Uterus (tissue), 4 donors: ENCODE data around the gene ZNF761. TPM values are rescaled to one million over a fixed set of nuclear protein-coding genes. Genes with fewer than 3 reads are reported as not detected.
"Not testable (repeated sequence)": the region's sequence is repeated elsewhere in the genome, so short reads cannot be mapped to it uniquely, and the experiment has no call there.

Experiments used
- DNase-seq, 2 donors: peaks; one replicate each; pipeline ENCODE4 v3.0.0-alpha.2; 2019 to 2020
- H3K27ac ChIP-seq, 2 donors: fragments of 200-600 bp; sonication (generic); 1 replicate in 1 of 2; 2 replicates in 1 of 2; pipeline ENCODE4 v1.5.1; 2016 to 2018
- H3K27me3 ChIP-seq, 2 donors: fragments of 200-600 bp; sonication (generic); one replicate each; pipeline ENCODE4 v1.5.1; 2018 to 2019; ENCODE audit warnings: control low read depth in 1 of 2
- H3K36me3 ChIP-seq, 2 donors: fragments of 200-600 bp; sonication (generic); one replicate each; pipeline ENCODE4 v1.5.1; 2019; ENCODE audit warnings: control low read depth in 1 of 2
- H3K4me1 ChIP-seq, 2 donors: fragments of 200-600 bp; sonication (generic); one replicate each; pipeline ENCODE4 v1.5.1; 2018 to 2019; ENCODE audit warnings: control low read depth in 1 of 2
- H3K4me3 ChIP-seq, 2 donors: fragments of 200-600 bp; sonication (generic); 1 replicate in 1 of 2; 2 replicates in 1 of 2; pipeline ENCODE4 v1.5.1; 2018 to 2019; ENCODE audit warnings: mild to moderate bottlenecking in 1 of 2
- H3K9me3 ChIP-seq, 2 donors: fragments of 200-600 bp; sonication (generic); one replicate each; pipeline ENCODE4 v1.5.1; 2019; ENCODE audit warnings: control low read depth in 1 of 2
- POLR2A ChIP-seq, 2 donors: fragments of 450-650 bp; IDR thresholded peaks; one replicate each; pipeline ENCODE4 v1.6.1; 2016; ENCODE audit warnings: antibody characterized with exemption in 2 of 2, mild to moderate bottlenecking in 1 of 2, moderate library complexity in 1 of 2
- intact Hi-C: fragments of 100-400 bp; cut with DNase I; formaldehyde crosslinking; loops from one replicate; pipeline ENCODE4 v1.15.1; 2023; ENCODE audit warnings: low total_unique reads
- total RNA-seq, 4 donors: library from RNA; depleted of rRNA in 3 of 4; stranded (reverse); fragments of >200 nt in 3 of 4; gene quantifications; one replicate each; pipeline versions ENCODE4 v1.1.0 to v1.2.4, GENCODE V29; 2014 to 2023
- TF ChIP-seq, protein P1 (sequence below), 4 experiments: fragments of 200-600 bp in 2 of 4; fragments of 450-650 bp in 2 of 4; sonication (generic) in 2 of 4; IDR thresholded peaks; one replicate each; pipeline ENCODE4 v1.5.1; 2016 to 2019; ENCODE audit warnings: antibody characterized with exemption in 4 of 4, mild to moderate bottlenecking in 2 of 4, moderate library complexity in 1 of 4
- donor health status: DM: yes; HTN: yes; CAD: no.

The ZNF761 gene
- total RNA-seq, 4 donors from 2014 or later = 4.6 to 16.3 (median 8.8) TPM

GRCh38 chr19:53394522-53394973 lies 37.2 kb upstream of the ZNF761 start:
- H3K36me3 ChIP-seq = no peaks in the 10 kb centered on the region
- no peak for TF ChIP-seq POLR2A (IDR thresholded peaks at IDR 0.05)
- intact Hi-C loops = no loop called here
- no peaks in the 10 kb centered on the region for H3K27me3 ChIP-seq
- DNase-seq = peak; percentile 49 to 58
- peaks cover 0 to 6% of the 10 kb centered on the region in 2 donors for H3K4me1 ChIP-seq
- no peaks in the 10 kb centered on the region for H3K9me3 ChIP-seq
- peak overlapping the region; percentile 49 to 57 for H3K4me3 ChIP-seq
- peak overlapping the region; percentile 78 to 86 for H3K27ac ChIP-seq

DNA sequence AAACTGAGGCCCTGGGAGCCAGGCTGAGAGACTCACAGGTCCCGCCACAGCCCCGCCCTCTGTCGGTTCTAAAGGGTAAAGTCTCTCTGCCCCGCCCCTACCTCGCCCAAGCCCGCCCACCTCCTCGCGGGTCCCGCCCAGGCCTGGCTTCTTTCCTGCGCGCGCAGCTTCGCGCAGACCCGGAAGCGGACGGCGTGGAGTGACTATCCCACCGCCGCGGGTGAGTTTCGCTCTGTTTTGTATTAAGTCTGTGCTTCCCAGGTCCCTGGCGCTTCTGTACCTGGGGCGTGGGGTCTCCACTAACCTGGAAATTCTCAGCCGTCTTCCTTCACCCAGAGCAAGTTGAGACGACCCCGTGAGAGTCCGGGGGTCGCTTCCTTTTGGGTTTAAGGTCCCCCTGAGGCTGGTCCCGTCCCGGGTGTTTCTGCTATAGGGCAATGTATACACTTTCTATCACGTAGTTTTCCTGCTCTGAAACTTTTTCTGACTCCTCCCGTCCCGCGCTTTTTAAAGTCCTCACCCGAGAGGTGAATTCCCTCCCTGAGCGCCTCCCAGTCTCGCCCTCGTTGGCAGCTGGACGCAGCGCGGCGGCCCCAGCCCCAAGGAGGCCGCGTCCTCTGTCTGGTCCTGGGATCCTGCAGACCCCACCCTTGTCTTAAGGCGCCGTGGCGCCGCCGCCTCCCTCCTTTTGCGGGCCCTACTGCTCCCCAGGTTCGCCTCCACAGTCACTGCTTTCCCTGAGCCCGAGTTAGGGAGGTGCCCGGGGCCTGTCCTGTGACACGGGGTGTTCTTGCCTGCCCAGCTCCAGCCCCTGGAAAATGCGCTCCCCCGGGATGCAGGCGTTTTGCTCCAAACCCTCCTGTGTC lies 36.6 kb upstream of the ZNF761 start, which contains the start of gene ZNF765:
TSS of gene ZNF765 (plus strand) at position 176 of the 866 bp plus-strand sequence. CDS start 2,867 bp downstream, outside the sequence.
- peaks cover 0 to 6% of the 10 kb centered on the region in 2 donors for H3K4me1 ChIP-seq
- DNase-seq = peak; percentile 96 to 97
- no peaks in the 10 kb centered on the region for H3K36me3 ChIP-seq
- no peaks in the 10 kb centered on the region for H3K27me3 ChIP-seq
- peak within 1 kb of the TSS; percentile 49 to 57 for H3K4me3 ChIP-seq
- intact Hi-C loops = no loop called here
- no peaks in the 10 kb centered on the region for H3K9me3 ChIP-seq
- peak within 1 kb of the TSS; percentile 78 to 86 for H3K27ac ChIP-seq
- TF ChIP-seq, protein P1, sequence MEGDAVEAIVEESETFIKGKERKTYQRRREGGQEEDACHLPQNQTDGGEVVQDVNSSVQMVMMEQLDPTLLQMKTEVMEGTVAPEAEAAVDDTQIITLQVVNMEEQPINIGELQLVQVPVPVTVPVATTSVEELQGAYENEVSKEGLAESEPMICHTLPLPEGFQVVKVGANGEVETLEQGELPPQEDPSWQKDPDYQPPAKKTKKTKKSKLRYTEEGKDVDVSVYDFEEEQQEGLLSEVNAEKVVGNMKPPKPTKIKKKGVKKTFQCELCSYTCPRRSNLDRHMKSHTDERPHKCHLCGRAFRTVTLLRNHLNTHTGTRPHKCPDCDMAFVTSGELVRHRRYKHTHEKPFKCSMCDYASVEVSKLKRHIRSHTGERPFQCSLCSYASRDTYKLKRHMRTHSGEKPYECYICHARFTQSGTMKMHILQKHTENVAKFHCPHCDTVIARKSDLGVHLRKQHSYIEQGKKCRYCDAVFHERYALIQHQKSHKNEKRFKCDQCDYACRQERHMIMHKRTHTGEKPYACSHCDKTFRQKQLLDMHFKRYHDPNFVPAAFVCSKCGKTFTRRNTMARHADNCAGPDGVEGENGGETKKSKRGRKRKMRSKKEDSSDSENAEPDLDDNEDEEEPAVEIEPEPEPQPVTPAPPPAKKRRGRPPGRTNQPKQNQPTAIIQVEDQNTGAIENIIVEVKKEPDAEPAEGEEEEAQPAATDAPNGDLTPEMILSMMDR (IDR thresholded peaks at IDR 0.05) = peak; percentile 50 to 68 (median 54)
- peak; percentile 46 to 67 for TF ChIP-seq POLR2A (IDR thresholded peaks at IDR 0.05)

DNA sequence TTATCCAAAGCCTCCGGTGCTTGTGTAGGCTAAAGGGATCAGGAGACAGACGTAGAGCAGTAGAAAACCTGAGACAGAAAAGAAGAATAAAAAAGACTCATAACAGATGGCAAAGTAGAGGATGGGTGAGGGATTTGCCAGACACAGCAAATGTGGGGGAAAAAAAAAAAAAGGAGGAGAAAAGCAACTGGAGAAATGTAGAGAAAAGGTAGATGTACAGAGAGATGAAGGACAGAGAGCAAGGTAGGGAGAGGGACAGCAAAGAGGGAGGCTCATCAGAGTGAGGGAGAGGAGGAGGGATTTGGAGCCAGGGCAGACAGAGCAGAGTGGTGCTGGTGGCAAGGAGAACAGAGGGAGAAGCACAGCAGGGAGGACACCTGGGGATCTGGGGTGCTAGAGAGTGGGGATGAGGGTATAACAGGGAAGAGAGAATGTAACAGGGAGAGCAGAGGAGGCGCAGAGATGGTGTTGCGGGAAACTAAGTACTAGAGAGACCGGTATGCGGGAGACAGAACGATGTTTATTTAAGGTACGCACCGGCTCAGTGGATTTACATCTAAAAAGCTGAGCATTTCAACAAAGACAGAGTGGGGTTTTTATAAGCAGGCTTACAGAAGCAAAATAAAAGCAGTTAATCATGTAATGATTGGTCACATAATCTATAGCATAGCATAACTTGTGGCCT lies 35.8 kb upstream of the ZNF761 start:
- Histone ChIP-seq H3K27ac (peak overlapping the region; percentile 78 to 86), H3K4me3 (peak overlapping the region; percentile 49 to 57)
- intact Hi-C loops, H3K27me3 ChIP-seq, H3K9me3 ChIP-seq, H3K36me3 ChIP-seq, DNase-seq, H3K4me1 ChIP-seq: not testable (repeated sequence)

- no peaks in the 10 kb centered on the region for H3K36me3 ChIP-seq
- intact Hi-C loops = no loop called here
- no peaks in the 10 kb centered on the region for H3K27me3 ChIP-seq
- no peak for TF ChIP-seq POLR2A (IDR thresholded peaks at IDR 0.05)
- TF ChIP-seq, protein P1 (IDR thresholded peaks at IDR 0.05) = no peak
- H3K27ac ChIP-seq = no peak overlapping the region
- no peak for DNase-seq
- peak overlapping the region in 1 of 2 donors; percentile 57 for H3K4me3 ChIP-seq
- H3K4me1 ChIP-seq = peaks cover 0 to 6% of the 10 kb centered on the region in 2 donors
- H3K9me3 ChIP-seq = no peaks in the 10 kb centered on the region
These were observed 35.3 kb upstream of the ZNF761 start for GRCh38 chr19:53396525-53396868.

- H3K9me3 ChIP-seq, H3K36me3 ChIP-seq, H3K4me1 ChIP-seq, H3K27me3 ChIP-seq, intact Hi-C loops, H3K27ac ChIP-seq, DNase-seq, H3K4me3 ChIP-seq: not testable (repeated sequence)
These were observed 33.9 kb upstream of the ZNF761 start for GRCh38 chr19:53397918-53398317.

- no peaks in the 10 kb centered on the region for H3K27me3 ChIP-seq
- H3K36me3 ChIP-seq = no peaks in the 10 kb centered on the region
- H3K4me1 ChIP-seq = no peaks in the 10 kb centered on the region
- H3K4me3 ChIP-seq = no peak overlapping the region
- no peak overlapping the region for H3K27ac ChIP-seq
- TF ChIP-seq, protein P1 (IDR thresholded peaks at IDR 0.05) = no peak
- no peak for TF ChIP-seq POLR2A (IDR thresholded peaks at IDR 0.05)
- peaks cover 0 to 30% of the 10 kb centered on the region in 2 donors for H3K9me3 ChIP-seq
- intact Hi-C loops = no loop called here
- no peak for DNase-seq
These were observed 22.1 kb upstream of the ZNF761 start for GRCh38 chr19:53409505-53410204.

DNA sequence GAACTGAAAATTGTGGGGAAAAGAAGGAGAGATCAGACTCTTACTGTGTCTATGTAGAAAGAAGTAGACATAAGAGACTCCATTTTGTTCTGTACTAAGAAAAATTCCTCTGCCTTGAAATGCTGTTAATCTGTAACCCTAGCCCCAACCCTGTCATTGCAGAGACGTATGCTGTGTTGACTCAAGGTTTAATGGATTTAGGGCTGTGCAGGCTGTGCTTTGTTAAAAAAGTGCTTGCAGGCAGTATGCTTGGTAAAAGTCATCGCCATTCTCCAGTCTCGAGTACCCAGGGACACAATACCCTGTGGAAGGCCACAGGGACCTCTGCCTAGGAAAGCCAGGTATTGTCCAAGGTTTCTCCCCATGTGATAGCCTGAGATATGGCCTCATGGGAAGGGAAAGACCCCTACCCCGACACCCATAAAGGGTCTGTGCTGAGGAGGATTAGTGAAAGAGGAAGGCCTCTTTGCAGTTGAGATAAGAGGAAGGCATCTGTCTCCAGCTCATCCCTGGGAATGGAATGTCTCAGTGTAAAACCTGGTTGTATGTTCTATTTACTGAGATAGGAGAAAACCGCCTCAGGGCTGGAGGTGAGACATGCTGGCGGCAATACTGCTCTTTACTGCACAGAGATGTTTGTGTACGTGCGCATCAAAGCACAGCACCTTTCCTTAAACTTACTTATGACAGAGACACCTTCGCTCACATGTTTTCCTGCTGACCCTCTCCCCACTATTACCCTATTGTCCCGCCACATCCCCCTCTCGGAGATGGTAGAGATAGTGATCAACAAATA lies 11.1 kb upstream of the ZNF761 start:
- H3K9me3 ChIP-seq, H3K36me3 ChIP-seq, H3K4me3 ChIP-seq, H3K4me1 ChIP-seq, H3K27me3 ChIP-seq, intact Hi-C loops, H3K27ac ChIP-seq, DNase-seq: not testable (repeated sequence)
